Measurements from ENCODE around the gene SHISA6. TPM values are rescaled to one million over a fixed set of nuclear protein-coding genes. Genes with fewer than 3 reads are reported as not detected.

SHISA6 gene
- total RNA-seq, 1 experiment from 2014 or later, result not detected

GRCh38 chr17:11384131-11384530, 143.1 kb downstream of the SHISA6 start:
- DNase-seq (ENCODE audit: low read depth), result no peak
- in situ Hi-C loops (cut with HindIII; ENCODE audit: low pct_unique_long_range_greater_than_20kb, low sequenced_read_pairs), result no loop called here

- in situ Hi-C loops (cut with HindIII; ENCODE audit: low pct_unique_long_range_greater_than_20kb, low sequenced_read_pairs), result no loop called here
- no peak for DNase-seq (ENCODE audit: low read depth)
Measured at GRCh38 chr17:11387610-11388009, 146.6 kb downstream of the SHISA6 start.

GRCh38 chr17:11388054-11388453, 147.0 kb downstream of the SHISA6 start:
- no peak for DNase-seq (ENCODE audit: low read depth)
- in situ Hi-C loops (cut with HindIII; ENCODE audit: low pct_unique_long_range_greater_than_20kb, low sequenced_read_pairs), result no loop called here

GRCh38 chr17:11389583-11389982, 148.6 kb downstream of the SHISA6 start:
- no peak for DNase-seq (ENCODE audit: low read depth)
- in situ Hi-C loops (cut with HindIII; ENCODE audit: low pct_unique_long_range_greater_than_20kb, low sequenced_read_pairs), result no loop called here

GRCh38 chr17:11391134-11391533, 150.1 kb downstream of the SHISA6 start:
- in situ Hi-C loops (cut with HindIII; ENCODE audit: low pct_unique_long_range_greater_than_20kb, low sequenced_read_pairs), result no loop called here
- DNase-seq (ENCODE audit: low read depth), result no peak

GRCh38 chr17:11404431-11405276, 163.6 kb downstream of the SHISA6 start:
- in situ Hi-C loops (cut with HindIII; ENCODE audit: low pct_unique_long_range_greater_than_20kb, low sequenced_read_pairs), result no loop called here
- no peak for DNase-seq (ENCODE audit: low read depth)

GRCh38 chr17:11406716-11407115, 165.7 kb downstream of the SHISA6 start:
- no peak for DNase-seq (ENCODE audit: low read depth)
- in situ Hi-C loops (cut with HindIII; ENCODE audit: low pct_unique_long_range_greater_than_20kb, low sequenced_read_pairs), result no loop called here

- no peak for DNase-seq (ENCODE audit: low read depth)
- in situ Hi-C loops (cut with HindIII; ENCODE audit: low pct_unique_long_range_greater_than_20kb, low sequenced_read_pairs), result no loop called here
Measured at GRCh38 chr17:11412654-11413053, 171.6 kb downstream of the SHISA6 start.

- no peak for DNase-seq (ENCODE audit: low read depth)
- in situ Hi-C loops (cut with HindIII; ENCODE audit: low pct_unique_long_range_greater_than_20kb, low sequenced_read_pairs), result no loop called here
Measured at GRCh38 chr17:11418342-11418741, 177.3 kb downstream of the SHISA6 start.

- DNase-seq (ENCODE audit: low read depth), result no peak
Measured at GRCh38 chr17:11430751-11431150, 189.7 kb downstream of the SHISA6 start.

GRCh38 chr17:11438673-11439072, 197.7 kb downstream of the SHISA6 start:
- DNase-seq (ENCODE audit: low read depth), result no peak
- in situ Hi-C loops (cut with HindIII; ENCODE audit: low pct_unique_long_range_greater_than_20kb, low sequenced_read_pairs), result no loop called here

More at GRCh38 chr17:11430751-11431150, 189.7 kb downstream of the SHISA6 start:
- in situ Hi-C loops (cut with HindIII; ENCODE audit: low pct_unique_long_range_greater_than_20kb, low sequenced_read_pairs), result no loop called here

- no peak for DNase-seq (ENCODE audit: low read depth)
- in situ Hi-C loops (cut with HindIII; ENCODE audit: low pct_unique_long_range_greater_than_20kb, low sequenced_read_pairs), result no loop called here
Measured at GRCh38 chr17:11441004-11441403, 200.0 kb downstream of the SHISA6 start.

- in situ Hi-C loops (cut with HindIII; ENCODE audit: low pct_unique_long_range_greater_than_20kb, low sequenced_read_pairs), result no loop called here
- DNase-seq (ENCODE audit: low read depth), result no peak
Measured at GRCh38 chr17:11446316-11446715, 205.3 kb downstream of the SHISA6 start.

- in situ Hi-C loops (cut with HindIII; ENCODE audit: low pct_unique_long_range_greater_than_20kb, low sequenced_read_pairs), result no loop called here
- DNase-seq (ENCODE audit: low read depth), result no peak
Measured at GRCh38 chr17:11454096-11454495, 213.1 kb downstream of the SHISA6 start.

- in situ Hi-C loops (cut with HindIII; ENCODE audit: low pct_unique_long_range_greater_than_20kb, low sequenced_read_pairs), result no loop called here
- no peak for DNase-seq (ENCODE audit: low read depth)
Measured at GRCh38 chr17:11458279-11458678, 217.3 kb downstream of the SHISA6 start.

- DNase-seq (ENCODE audit: low read depth), result no peak
- in situ Hi-C loops (cut with HindIII; ENCODE audit: low pct_unique_long_range_greater_than_20kb, low sequenced_read_pairs), result no loop called here
Measured at GRCh38 chr17:11459861-11460331, 218.9 kb downstream of the SHISA6 start.

GRCh38 chr17:11461993-11462548, 221.1 kb downstream of the SHISA6 start:
- in situ Hi-C loops (cut with HindIII; ENCODE audit: low pct_unique_long_range_greater_than_20kb, low sequenced_read_pairs), result no loop called here

GRCh38 chr17:11467639-11468038, 226.6 kb downstream of the SHISA6 start:
- in situ Hi-C loops (cut with HindIII; ENCODE audit: low pct_unique_long_range_greater_than_20kb, low sequenced_read_pairs), result no loop called here

More at GRCh38 chr17:11461993-11462548, 221.1 kb downstream of the SHISA6 start:
- no peak for DNase-seq (ENCODE audit: low read depth)

GRCh38 chr17:11485336-11486100, 244.5 kb downstream of the SHISA6 start:
- in situ Hi-C loops (cut with HindIII; ENCODE audit: low pct_unique_long_range_greater_than_20kb, low sequenced_read_pairs), result no loop called here
- DNase-seq (ENCODE audit: low read depth), result no peak

More at GRCh38 chr17:11467639-11468038, 226.6 kb downstream of the SHISA6 start:
- DNase-seq (ENCODE audit: low read depth), result no peak
